Thyroid gland (tissue), 4 donors: ENCODE results near the gene CLINT1. TPM values are rescaled to one million over a fixed set of nuclear protein-coding genes. Genes with fewer than 3 reads are reported as not detected.

Source experiments
- DNase-seq, 2 donors: peaks; one replicate each; pipeline ENCODE4 v3.0.0-alpha.2; 2019
- H3K27ac ChIP-seq, 3 donors: fragments of 200-600 bp; sonication (generic); 1 replicate in 2 of 3; 2 replicates in 1 of 3; pipeline ENCODE4 v1.5.1; 2016 to 2019; ENCODE audit warnings: mild to moderate bottlenecking in 1 of 3, moderate library complexity in 1 of 3
- H3K27me3 ChIP-seq: fragments of 200-600 bp; sonication (generic); one replicate; pipeline ENCODE4 v1.5.1; 2019
- H3K36me3 ChIP-seq, 2 donors: fragments of 200-600 bp; sonication (generic); one replicate each; pipeline ENCODE4 v1.5.1; 2016 to 2019
- H3K4me1 ChIP-seq, 2 donors: fragments of 200-600 bp; sonication (generic); one replicate each; pipeline ENCODE4 v1.5.1; 2017 to 2019
- H3K4me3 ChIP-seq, 3 donors: fragments of 200-600 bp; sonication (generic); replicated peaks in 1 of 3; 1 replicate in 2 of 3; 2 replicates in 1 of 3; pipeline ENCODE4 v1.5.1; 2016; ENCODE audit warnings: mild to moderate bottlenecking in 1 of 3
- H3K9me3 ChIP-seq: fragments of 200-600 bp; sonication (generic); one replicate; pipeline ENCODE4 v1.5.1; 2017
- POLR2A ChIP-seq, 2 donors: fragments of 450-650 bp; IDR thresholded peaks; one replicate each; pipeline ENCODE4 v1.6.1; 2017; ENCODE audit warnings: antibody characterized with exemption in 2 of 2, mild to moderate bottlenecking in 2 of 2, moderate library complexity in 1 of 2
- WGBS, 2 donors: methylation state at CpG; one replicate each; pipeline ENCODE4 v1.1.5; 2017; 5-methylcytosine and 5-hydroxymethylcytosine counted together
- intact Hi-C: fragments of 100-400 bp; cut with DNase I; formaldehyde crosslinking; loops from one replicate; pipeline ENCODE4 v1.15.1; 2023
- total RNA-seq, 4 donors: library from RNA; depleted of rRNA; stranded (reverse); fragments of >200 nt; gene quantifications; one replicate each; pipeline ENCODE4 v1.2.3, GENCODE V29; 2016
- TF ChIP-seq, protein P1 (sequence below), 6 experiments: fragments of 200-600 bp in 3 of 6; fragments of 450-650 bp in 3 of 6; sonication (generic) in 3 of 6; IDR thresholded peaks; one replicate each; pipeline ENCODE4 v1.5.1; 2016 to 2019; ENCODE audit warnings: antibody characterized with exemption in 6 of 6, mild to moderate bottlenecking in 2 of 6, inconsistent platforms in 1 of 6, moderate library complexity in 1 of 6

The CLINT1 gene
- total RNA-seq, 4 donors from 2014 or later = 126 to 198 (median 159) TPM

GRCh38 chr5:157799578-157799977, 59.4 kb downstream of the CLINT1 start:
- intact Hi-C loops = no loop called here
- TF ChIP-seq, protein P1, sequence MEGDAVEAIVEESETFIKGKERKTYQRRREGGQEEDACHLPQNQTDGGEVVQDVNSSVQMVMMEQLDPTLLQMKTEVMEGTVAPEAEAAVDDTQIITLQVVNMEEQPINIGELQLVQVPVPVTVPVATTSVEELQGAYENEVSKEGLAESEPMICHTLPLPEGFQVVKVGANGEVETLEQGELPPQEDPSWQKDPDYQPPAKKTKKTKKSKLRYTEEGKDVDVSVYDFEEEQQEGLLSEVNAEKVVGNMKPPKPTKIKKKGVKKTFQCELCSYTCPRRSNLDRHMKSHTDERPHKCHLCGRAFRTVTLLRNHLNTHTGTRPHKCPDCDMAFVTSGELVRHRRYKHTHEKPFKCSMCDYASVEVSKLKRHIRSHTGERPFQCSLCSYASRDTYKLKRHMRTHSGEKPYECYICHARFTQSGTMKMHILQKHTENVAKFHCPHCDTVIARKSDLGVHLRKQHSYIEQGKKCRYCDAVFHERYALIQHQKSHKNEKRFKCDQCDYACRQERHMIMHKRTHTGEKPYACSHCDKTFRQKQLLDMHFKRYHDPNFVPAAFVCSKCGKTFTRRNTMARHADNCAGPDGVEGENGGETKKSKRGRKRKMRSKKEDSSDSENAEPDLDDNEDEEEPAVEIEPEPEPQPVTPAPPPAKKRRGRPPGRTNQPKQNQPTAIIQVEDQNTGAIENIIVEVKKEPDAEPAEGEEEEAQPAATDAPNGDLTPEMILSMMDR (IDR thresholded peaks at IDR 0.05) = no peak
- TF ChIP-seq POLR2A (IDR thresholded peaks at IDR 0.05) = no peak
- H3K36me3 ChIP-seq = peaks cover 4 to 22% of the 10 kb centered on the region in 2 donors
- H3K9me3 ChIP-seq = no peaks in the 10 kb centered on the region
- H3K27ac ChIP-seq = no peak overlapping the region
- 98% methylated on average over 1 of the region's 1 CpG for WGBS, 2 donors
- no peak for DNase-seq
- no peaks in the 10 kb centered on the region for H3K27me3 ChIP-seq
- no peaks in the 10 kb centered on the region for H3K4me1 ChIP-seq
- H3K4me3 ChIP-seq = no peak overlapping the region

DNA sequence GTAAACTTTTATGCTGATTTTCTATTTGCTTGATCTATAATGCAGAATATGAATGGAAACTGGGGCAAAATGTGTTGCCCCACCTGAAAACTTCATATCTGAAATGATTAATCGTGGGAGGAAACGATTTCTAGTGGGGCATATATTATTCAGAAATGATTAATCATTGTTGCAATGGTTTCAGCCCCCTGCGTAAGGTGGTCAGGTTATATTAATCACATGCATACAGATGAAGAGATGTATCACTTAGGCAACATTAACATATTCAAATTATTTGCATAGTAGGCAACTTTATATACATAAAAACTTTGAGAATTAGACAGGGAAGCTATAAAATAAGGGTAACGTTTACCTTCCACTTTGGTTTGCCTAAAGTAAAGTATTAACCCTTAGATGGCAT, 65.6 kb downstream of the CLINT1 start:
- H3K27me3 ChIP-seq = no peaks in the 10 kb centered on the region
- 79 to 81% methylated on average over 4 of the region's 4 CpGs for WGBS, 2 donors
- intact Hi-C loops = no loop called here
- H3K27ac ChIP-seq = no peak overlapping the region
- TF ChIP-seq, protein P1 (IDR thresholded peaks at IDR 0.05) = no peak
- no peak overlapping the region for H3K4me3 ChIP-seq
- no peaks in the 10 kb centered on the region for H3K4me1 ChIP-seq
- peaks cover 10 to 13% of the 10 kb centered on the region in 2 donors for H3K36me3 ChIP-seq
- no peak for DNase-seq
- no peaks in the 10 kb centered on the region for H3K9me3 ChIP-seq

GRCh38 chr5:157785801-157786200, 73.1 kb downstream of the CLINT1 start:
- WGBS, 2 donors = 88 to 92% methylated on average over 3 of the region's 3 CpGs
- H3K36me3 ChIP-seq = peaks cover 0 to 7% of the 10 kb centered on the region in 2 donors
- intact Hi-C loops = no loop called here

GRCh38 chr5:157779221-157779620, 79.7 kb downstream of the CLINT1 start:
- TF ChIP-seq POLR2A (IDR thresholded peaks at IDR 0.05) = no peak
- TF ChIP-seq, protein P1 (IDR thresholded peaks at IDR 0.05) = no peak
- intact Hi-C loops = no loop called here
- 88 to 90% methylated on average over 6 of the region's 6 CpGs for WGBS, 2 donors

More at GRCh38 chr5:157785801-157786200, 73.1 kb downstream of the CLINT1 start:
- no peak overlapping the region for H3K4me3 ChIP-seq
- no peak for DNase-seq
- no peak overlapping the region for H3K27ac ChIP-seq
- H3K4me1 ChIP-seq = no peaks in the 10 kb centered on the region
- no peak for TF ChIP-seq POLR2A (IDR thresholded peaks at IDR 0.05)
- TF ChIP-seq, protein P1 (IDR thresholded peaks at IDR 0.05) = no peak
- no peaks in the 10 kb centered on the region for H3K27me3 ChIP-seq
- H3K9me3 ChIP-seq = no peaks in the 10 kb centered on the region

GRCh38 chr5:157778121-157778805, 80.7 kb downstream of the CLINT1 start:
- 54 to 67% methylated on average over 8 of the region's 8 CpGs for WGBS, 2 donors
- Histone ChIP-seq H3K27ac (no peak overlapping the region), H3K4me3 (no peak overlapping the region), H3K9me3 (no peaks in the 10 kb centered on the region), H3K4me1 (no peaks in the 10 kb centered on the region), H3K27me3 (no peaks in the 10 kb centered on the region), H3K36me3 (no peaks in the 10 kb centered on the region)
- TF ChIP-seq POLR2A (IDR thresholded peaks at IDR 0.05) = no peak
- TF ChIP-seq, protein P1 (IDR thresholded peaks at IDR 0.05) = no peak
- DNase-seq = no peak
- intact Hi-C loops = no loop called here

More at GRCh38 chr5:157779221-157779620, 79.7 kb downstream of the CLINT1 start:
- Histone ChIP-seq H3K4me1 (no peaks in the 10 kb centered on the region), H3K27ac (no peak overlapping the region), H3K4me3 (no peak overlapping the region), H3K9me3 (no peaks in the 10 kb centered on the region), H3K36me3 (no peaks in the 10 kb centered on the region), H3K27me3 (no peaks in the 10 kb centered on the region)
- no peak for DNase-seq
